ENCODE data around the gene AFF3.

The AFF3 gene

DNA sequence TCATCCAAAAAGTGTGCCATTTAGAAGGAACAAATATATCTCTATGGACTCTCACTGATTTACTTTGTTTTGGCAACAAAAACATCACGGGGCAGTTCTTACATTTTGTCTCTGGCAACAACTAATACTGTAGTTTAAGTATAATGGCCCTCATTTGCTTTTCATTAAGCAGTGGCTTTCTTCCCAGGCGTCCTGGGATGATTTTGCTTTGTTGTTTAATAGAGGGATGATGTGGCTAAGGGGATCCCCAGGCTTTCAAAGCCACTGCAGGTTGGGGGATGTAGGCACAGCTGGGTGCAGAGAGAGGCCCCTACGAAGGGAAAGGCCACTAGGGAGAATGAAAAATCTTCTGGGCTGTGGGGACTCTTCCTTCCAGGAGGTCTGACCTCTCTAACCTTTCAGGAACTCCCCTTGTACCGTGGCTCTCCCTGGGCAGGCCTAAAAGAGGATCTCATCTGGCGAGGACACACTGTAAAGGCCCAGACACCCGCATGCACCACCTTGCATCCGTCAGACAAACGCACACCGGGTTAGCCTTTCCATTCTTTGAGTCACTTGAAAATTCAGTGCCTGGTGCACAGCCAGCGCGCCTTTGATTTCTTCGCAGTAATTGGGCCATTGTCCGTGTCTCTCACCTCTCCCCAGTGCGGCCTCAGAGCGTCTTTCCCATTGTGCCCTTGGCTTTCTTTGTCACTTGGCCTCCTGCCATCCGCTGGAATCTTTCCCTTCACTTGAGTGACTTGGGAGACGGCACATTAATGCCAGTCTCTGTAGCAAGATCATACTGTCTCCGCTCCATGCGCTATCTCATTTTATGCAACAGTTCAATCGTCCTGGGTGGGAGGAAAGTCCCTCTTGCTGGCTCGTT is 40.3 kb upstream of the AFF3 start:
- Histone ChIP-seq H2BK15ac (ENCODE audit: low read depth, poor library complexity, severe bottlenecking) (no peak overlapping the region), H3K36me3 (ENCODE audit: control insufficient read depth in 1 of 2, insufficient read depth in 2 of 2, low read depth in 1 of 2, low read length in 2 of 2) (no peaks in the 10 kb centered on the region), H2BK120ac (ENCODE audit: low read depth, low read length) (no peak overlapping the region), H3K4me1 (ENCODE audit: control insufficient read depth, insufficient read depth, low read depth, low read length) (peaks cover 7% of the 10 kb centered on the region), H3K4ac (ENCODE audit: low read depth in 1 of 2, low read length in 2 of 2) (no peak overlapping the region), H2AFZ (ENCODE audit: low read depth, low read length) (no peak overlapping the region), H4K8ac (ENCODE audit: low read length) (no peak overlapping the region), H3K27ac (ENCODE audit: low read length, poor library complexity, severe bottlenecking) (no peak overlapping the region), H3K9me3 (ENCODE audit: control insufficient read depth, low read length) (no peaks in the 10 kb centered on the region), H3K4me3 (ENCODE audit: insufficient read depth in 1 of 2, low read depth in 1 of 2, low read length in 2 of 2) (peak overlapping the region in 1 of 2 experiments; percentile 26), H3K18ac (ENCODE audit: low read depth in 1 of 2, low read length in 2 of 2) (no peak overlapping the region), H3K27me3 (ENCODE audit: control insufficient read depth in 1 of 2, insufficient read depth in 1 of 2, low read length in 2 of 2) (peaks cover 0 to 16% of the 10 kb centered on the region in 2 experiments), H4K91ac (ENCODE audit: low read length) (no peak overlapping the region), H2AK5ac (ENCODE audit: low read length, severe bottlenecking) (no peak overlapping the region), H3K9ac (ENCODE audit: low read length) (peak overlapping the region; percentile 50), H3K4me2 (ENCODE audit: low read length, poor library complexity, severe bottlenecking) (no peak overlapping the region), H3K14ac (ENCODE audit: low read length in 2 of 2) (no peak overlapping the region), H2BK12ac (ENCODE audit: low read length in 2 of 2) (peak overlapping the region in 1 of 2 experiments; percentile 10), H3K79me1 (replicated peaks; ENCODE audit: low read length, poor library complexity, severe bottlenecking) (no peaks in the 10 kb centered on the region), H3K23ac (ENCODE audit: low read length in 2 of 2) (no peak overlapping the region), H2BK5ac (ENCODE audit: low read depth, low read length, poor library complexity, severe bottlenecking) (no peak overlapping the region)
- 57% methylated on average over 19 of the region's 21 CpGs for WGBS
- DNase-seq, result no peak

- Histone ChIP-seq H3K23ac (ENCODE audit: low read length in 2 of 2) (no peak overlapping the region), H3K36me3 (ENCODE audit: control insufficient read depth in 1 of 2, insufficient read depth in 2 of 2, low read depth in 1 of 2, low read length in 2 of 2) (no peaks in the 10 kb centered on the region), H4K8ac (ENCODE audit: low read length) (no peak overlapping the region), H2AK5ac (ENCODE audit: low read length, severe bottlenecking) (no peak overlapping the region), H2BK12ac (ENCODE audit: low read length in 2 of 2) (no peak overlapping the region), H3K27me3 (ENCODE audit: control insufficient read depth in 1 of 2, insufficient read depth in 1 of 2, low read length in 2 of 2) (peaks cover 0 to 14% of the 10 kb centered on the region in 2 experiments), H3K4ac (ENCODE audit: low read depth in 1 of 2, low read length in 2 of 2) (no peak overlapping the region), H2AFZ (ENCODE audit: low read depth, low read length) (no peak overlapping the region), H4K91ac (ENCODE audit: low read length) (no peak overlapping the region), H2BK5ac (ENCODE audit: low read depth, low read length, poor library complexity, severe bottlenecking) (no peak overlapping the region), H3K4me2 (ENCODE audit: low read length, poor library complexity, severe bottlenecking) (no peak overlapping the region), H3K4me3 (ENCODE audit: insufficient read depth in 1 of 2, low read depth in 1 of 2, low read length in 2 of 2) (no peak overlapping the region), H3K79me1 (replicated peaks; ENCODE audit: low read length, poor library complexity, severe bottlenecking) (no peaks in the 10 kb centered on the region), H3K9ac (ENCODE audit: low read length) (no peak overlapping the region), H3K4me1 (ENCODE audit: control insufficient read depth, insufficient read depth, low read depth, low read length) (peaks cover 7% of the 10 kb centered on the region), H2BK15ac (ENCODE audit: low read depth, poor library complexity, severe bottlenecking) (no peak overlapping the region), H3K9me3 (ENCODE audit: control insufficient read depth, low read length) (no peaks in the 10 kb centered on the region), H2BK120ac (ENCODE audit: low read depth, low read length) (no peak overlapping the region), H3K27ac (ENCODE audit: low read length, poor library complexity, severe bottlenecking) (no peak overlapping the region), H3K18ac (ENCODE audit: low read depth in 1 of 2, low read length in 2 of 2) (no peak overlapping the region), H3K14ac (ENCODE audit: low read length in 2 of 2) (no peak overlapping the region)
- WGBS, result 99% methylated on average over 5 of the region's 5 CpGs
- DNase-seq, result no peak
These were observed 38.1 kb upstream of the AFF3 start for GRCh38 chr2:100180503-100180902.

GRCh38 chr2:100179806-100180205 is 37.4 kb upstream of the AFF3 start:
- 86% methylated on average over 2 of the region's 2 CpGs for WGBS
- H3K9ac ChIP-seq (ENCODE audit: low read length), result no peak overlapping the region
- H3K23ac ChIP-seq (ENCODE audit: low read length in 2 of 2), result no peak overlapping the region
- no peak for DNase-seq
- no peak overlapping the region for H3K4ac ChIP-seq (ENCODE audit: low read depth in 1 of 2, low read length in 2 of 2)
- peak overlapping the region in 1 of 2 experiments; percentile 24 for H3K18ac ChIP-seq (ENCODE audit: low read depth in 1 of 2, low read length in 2 of 2)
- H3K4me2 ChIP-seq (ENCODE audit: low read length, poor library complexity, severe bottlenecking), result no peak overlapping the region
- H3K36me3 ChIP-seq (ENCODE audit: control insufficient read depth in 1 of 2, insufficient read depth in 2 of 2, low read depth in 1 of 2, low read length in 2 of 2), result no peaks in the 10 kb centered on the region
- H2AK5ac ChIP-seq (ENCODE audit: low read length, severe bottlenecking), result no peak overlapping the region
- no peak overlapping the region for H4K91ac ChIP-seq (ENCODE audit: low read length)
- peaks cover 5% of the 10 kb centered on the region for H3K4me1 ChIP-seq (ENCODE audit: control insufficient read depth, insufficient read depth, low read depth, low read length)
- no peaks in the 10 kb centered on the region for H3K79me1 ChIP-seq (replicated peaks; ENCODE audit: low read length, poor library complexity, severe bottlenecking)
- no peak overlapping the region for H3K14ac ChIP-seq (ENCODE audit: low read length in 2 of 2)
- no peak overlapping the region for H4K8ac ChIP-seq (ENCODE audit: low read length)
- no peaks in the 10 kb centered on the region for H3K9me3 ChIP-seq (ENCODE audit: control insufficient read depth, low read length)
- no peak overlapping the region for H3K27ac ChIP-seq (ENCODE audit: low read length, poor library complexity, severe bottlenecking)
- H2BK120ac ChIP-seq (ENCODE audit: low read depth, low read length), result no peak overlapping the region
- H3K4me3 ChIP-seq (ENCODE audit: insufficient read depth in 1 of 2, low read depth in 1 of 2, low read length in 2 of 2), result no peak overlapping the region
- no peak overlapping the region for H2AFZ ChIP-seq (ENCODE audit: low read depth, low read length)
- H2BK5ac ChIP-seq (ENCODE audit: low read depth, low read length, poor library complexity, severe bottlenecking), result no peak overlapping the region
- H2BK12ac ChIP-seq (ENCODE audit: low read length in 2 of 2), result no peak overlapping the region
- H3K27me3 ChIP-seq (ENCODE audit: control insufficient read depth in 1 of 2, insufficient read depth in 1 of 2, low read length in 2 of 2), result peaks cover 0 to 18% of the 10 kb centered on the region in 2 experiments
- no peak overlapping the region for H2BK15ac ChIP-seq (ENCODE audit: low read depth, poor library complexity, severe bottlenecking)

- 82% methylated on average over 3 of the region's 3 CpGs for WGBS
- Histone ChIP-seq H2AK5ac (ENCODE audit: low read length, severe bottlenecking) (no peak overlapping the region), H2BK15ac (ENCODE audit: low read depth, poor library complexity, severe bottlenecking) (no peak overlapping the region), H3K23ac (ENCODE audit: low read length in 2 of 2) (no peak overlapping the region), H3K27ac (ENCODE audit: low read length, poor library complexity, severe bottlenecking) (no peak overlapping the region), H3K4me3 (ENCODE audit: insufficient read depth in 1 of 2, low read depth in 1 of 2, low read length in 2 of 2) (no peak overlapping the region), H3K27me3 (ENCODE audit: control insufficient read depth in 1 of 2, insufficient read depth in 1 of 2, low read length in 2 of 2) (peaks cover 0 to 18% of the 10 kb centered on the region in 2 experiments), H2BK120ac (ENCODE audit: low read depth, low read length) (no peak overlapping the region), H2BK12ac (ENCODE audit: low read length in 2 of 2) (no peak overlapping the region), H3K79me1 (replicated peaks; ENCODE audit: low read length, poor library complexity, severe bottlenecking) (no peaks in the 10 kb centered on the region), H3K4ac (ENCODE audit: low read depth in 1 of 2, low read length in 2 of 2) (no peak overlapping the region), H3K9ac (ENCODE audit: low read length) (no peak overlapping the region), H2BK5ac (ENCODE audit: low read depth, low read length, poor library complexity, severe bottlenecking) (no peak overlapping the region), H3K36me3 (ENCODE audit: control insufficient read depth in 1 of 2, insufficient read depth in 2 of 2, low read depth in 1 of 2, low read length in 2 of 2) (no peaks in the 10 kb centered on the region), H2AFZ (ENCODE audit: low read depth, low read length) (no peak overlapping the region), H3K18ac (ENCODE audit: low read depth in 1 of 2, low read length in 2 of 2) (no peak overlapping the region), H3K14ac (ENCODE audit: low read length in 2 of 2) (no peak overlapping the region), H3K4me2 (ENCODE audit: low read length, poor library complexity, severe bottlenecking) (no peak overlapping the region), H4K91ac (ENCODE audit: low read length) (no peak overlapping the region), H3K9me3 (ENCODE audit: control insufficient read depth, low read length) (no peaks in the 10 kb centered on the region), H4K8ac (ENCODE audit: low read length) (no peak overlapping the region), H3K4me1 (ENCODE audit: control insufficient read depth, insufficient read depth, low read depth, low read length) (no peaks in the 10 kb centered on the region)
- no peak for DNase-seq
These were observed 36.5 kb upstream of the AFF3 start for GRCh38 chr2:100178864-100179263.

All from mesenchymal stem cell (in vitro differentiated cells and primary cell).